NOMO-1 (cell line): ENCODE results near the gene SAMD8.

Experiments used
- DNase-seq, 2 experiments: peaks; one replicate each; lab custom pipeline; 2025; ENCODE audit not compliant: unreplicated experiment in 2 of 2; lab: John Stamatoyannopoulos, UW

Gene SAMD8

GRCh38 chr10:75084834-75085384 is 26.5 kb upstream of the SAMD8 start:
- DNase-seq = no peak

- DNase-seq = no peak
Observed at GRCh38 chr10:75086278-75086934, 25.1 kb upstream of the SAMD8 start.

- DNase-seq = no peak
Observed at GRCh38 chr10:75088640-75089039, 22.8 kb upstream of the SAMD8 start.

- no peak for DNase-seq
Observed at GRCh38 chr10:75089634-75090033, 21.8 kb upstream of the SAMD8 start.

- DNase-seq = no peak
Observed at GRCh38 chr10:75091146-75091545, 20.3 kb upstream of the SAMD8 start.

GRCh38 chr10:75094465-75094864 is 17.0 kb upstream of the SAMD8 start:
- DNase-seq = no peak

GRCh38 chr10:75095631-75096030 is 15.8 kb upstream of the SAMD8 start:
- no peak for DNase-seq

GRCh38 chr10:75096749-75097148 is 14.7 kb upstream of the SAMD8 start:
- DNase-seq = no peak

- DNase-seq = no peak
Observed at GRCh38 chr10:75097666-75098285, 13.7 kb upstream of the SAMD8 start.

- DNase-seq = no peak
Observed at GRCh38 chr10:75098902-75099673, 12.4 kb upstream of the SAMD8 start.

- DNase-seq = peak; percentile 39 to 47
Observed at GRCh38 chr10:75099952-75100763, 11.3 kb upstream of the SAMD8 start.

- DNase-seq = no peak
Observed at GRCh38 chr10:75100764-75101291, 10.6 kb upstream of the SAMD8 start.

- DNase-seq = no peak
Observed at GRCh38 chr10:75101416-75102251, 9.8 kb upstream of the SAMD8 start.

- no peak for DNase-seq
Observed at GRCh38 chr10:75102830-75103673, 8.4 kb upstream of the SAMD8 start.

GRCh38 chr10:75103881-75104686 is 7.4 kb upstream of the SAMD8 start:
- DNase-seq = peak; percentile 2 to 29

- no peak for DNase-seq
Observed at GRCh38 chr10:75104842-75105241, 6.6 kb upstream of the SAMD8 start.

GRCh38 chr10:75105576-75106197 is 5.8 kb upstream of the SAMD8 start:
- DNase-seq = no peak
